Glutamatergic neuron (in vitro differentiated cells): ENCODE data around the gene PTPN3. TPM values are rescaled to one million over a fixed set of nuclear protein-coding genes. Genes with fewer than 3 reads are reported as not detected.
"Not testable (repeated sequence)": the region's sequence is repeated elsewhere in the genome, so short reads cannot be mapped to it uniquely, and the experiment has no call there.

Experiments
- DNase-seq: peaks from one replicate; pipeline ENCODE4 v3.0.0; 2022
- H3K27ac Mint-ChIP-seq: one replicate; pipeline ENCODE4 v1.8.0; 2020; ENCODE audit warnings: mild to moderate bottlenecking, mixed read lengths, inconsistent platforms; ENCODE audit not compliant: unreplicated experiment
- H3K27me3 Mint-ChIP-seq: one replicate; pipeline ENCODE4 v1.8.0; 2020; ENCODE audit warnings: mild to moderate bottlenecking, moderate library complexity, mixed read lengths, inconsistent platforms; ENCODE audit not compliant: unreplicated experiment
- H3K36me3 Mint-ChIP-seq: one replicate; pipeline ENCODE4 v1.8.0; 2020; ENCODE audit warnings: mild to moderate bottlenecking, mixed read lengths, inconsistent platforms; ENCODE audit not compliant: unreplicated experiment
- H3K4me1 Mint-ChIP-seq: one replicate; pipeline ENCODE4 v1.8.0; 2020; ENCODE audit warnings: mild to moderate bottlenecking, low read depth, mixed read lengths, inconsistent platforms; ENCODE audit not compliant: unreplicated experiment
- H3K4me3 Mint-ChIP-seq: one replicate; pipeline ENCODE4 v1.8.0; 2020; ENCODE audit warnings: mild to moderate bottlenecking, mixed read lengths, inconsistent platforms; ENCODE audit not compliant: unreplicated experiment
- H3K9me3 Mint-ChIP-seq: one replicate; pipeline ENCODE4 v1.8.0; 2020; ENCODE audit warnings: mild to moderate bottlenecking, moderate library complexity, mixed read lengths, inconsistent platforms; ENCODE audit not compliant: unreplicated experiment
- total RNA-seq: library from RNA; stranded (reverse); fragmentation: NEBNext Ultra II Directional; extraction: Animal tissue kit (Norgen Biotek cat#: 25700); gene quantifications from one replicate; pipeline ENCODE4 v1.2.1, GENCODE V29; 2021; ENCODE audit not compliant: unreplicated experiment
- TF ChIP-seq, protein P1 (sequence below): fragments of 200-600 bp; sonication (generic); IDR thresholded peaks from one replicate; pipeline ENCODE4 v1.5.0; 2021; ENCODE audit not compliant: partially characterized antibody, unreplicated experiment

PTPN3 gene
- total RNA-seq, 1 donor from 2014 or later, result 1.6 TPM

DNA sequence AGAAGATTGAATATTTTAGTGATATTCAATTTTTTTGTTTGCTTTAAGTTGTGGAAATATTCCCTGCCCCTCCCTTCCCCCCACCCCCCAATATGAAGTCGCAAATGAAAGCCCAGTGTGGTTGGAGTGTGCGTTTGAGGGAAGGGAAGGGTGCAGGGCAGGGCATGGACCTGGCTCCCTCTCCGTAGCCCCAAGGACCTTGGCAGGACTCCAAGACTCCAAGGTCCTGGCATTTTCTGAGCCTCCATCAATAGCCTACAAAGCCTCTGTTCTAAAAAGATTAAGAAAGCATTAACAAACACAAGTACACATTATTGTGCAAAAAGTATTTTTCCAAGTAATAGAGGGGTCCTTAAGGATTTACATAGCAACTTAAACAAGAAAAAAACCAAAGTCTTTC is 38.8 kb upstream of the PTPN3 start:
- TF ChIP-seq, protein P1, sequence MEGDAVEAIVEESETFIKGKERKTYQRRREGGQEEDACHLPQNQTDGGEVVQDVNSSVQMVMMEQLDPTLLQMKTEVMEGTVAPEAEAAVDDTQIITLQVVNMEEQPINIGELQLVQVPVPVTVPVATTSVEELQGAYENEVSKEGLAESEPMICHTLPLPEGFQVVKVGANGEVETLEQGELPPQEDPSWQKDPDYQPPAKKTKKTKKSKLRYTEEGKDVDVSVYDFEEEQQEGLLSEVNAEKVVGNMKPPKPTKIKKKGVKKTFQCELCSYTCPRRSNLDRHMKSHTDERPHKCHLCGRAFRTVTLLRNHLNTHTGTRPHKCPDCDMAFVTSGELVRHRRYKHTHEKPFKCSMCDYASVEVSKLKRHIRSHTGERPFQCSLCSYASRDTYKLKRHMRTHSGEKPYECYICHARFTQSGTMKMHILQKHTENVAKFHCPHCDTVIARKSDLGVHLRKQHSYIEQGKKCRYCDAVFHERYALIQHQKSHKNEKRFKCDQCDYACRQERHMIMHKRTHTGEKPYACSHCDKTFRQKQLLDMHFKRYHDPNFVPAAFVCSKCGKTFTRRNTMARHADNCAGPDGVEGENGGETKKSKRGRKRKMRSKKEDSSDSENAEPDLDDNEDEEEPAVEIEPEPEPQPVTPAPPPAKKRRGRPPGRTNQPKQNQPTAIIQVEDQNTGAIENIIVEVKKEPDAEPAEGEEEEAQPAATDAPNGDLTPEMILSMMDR, result no peak
- no peaks in the 10 kb centered on the region for H3K4me1 Mint-ChIP-seq
- peaks cover 8% of the 10 kb centered on the region for H3K36me3 Mint-ChIP-seq
- no peak for DNase-seq
- H3K9me3 Mint-ChIP-seq, result no peaks in the 10 kb centered on the region
- H3K27me3 Mint-ChIP-seq, result no peaks in the 10 kb centered on the region
- H3K27ac Mint-ChIP-seq, result no peak overlapping the region
- no peak overlapping the region for H3K4me3 Mint-ChIP-seq

DNA sequence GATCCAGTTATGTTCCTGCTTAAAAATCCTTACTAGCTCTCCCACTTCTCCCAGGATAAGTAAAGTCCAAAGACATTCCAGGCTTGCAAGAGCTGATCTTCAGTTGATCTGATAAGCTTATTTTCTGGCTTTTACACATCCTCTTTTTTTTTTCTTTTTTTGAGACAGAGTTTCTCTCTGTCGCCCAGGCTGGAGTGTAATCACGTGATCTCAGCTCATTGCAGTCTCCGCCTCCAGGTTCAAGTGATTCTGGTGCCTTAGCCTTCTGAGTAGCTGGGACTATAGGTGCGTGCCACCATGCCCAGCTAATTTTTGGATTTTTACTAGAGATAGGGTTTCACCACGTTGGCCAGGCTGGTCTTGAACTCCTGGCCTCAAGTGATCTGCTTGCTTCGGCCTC is 37.3 kb upstream of the PTPN3 start:
- no peaks in the 10 kb centered on the region for H3K4me1 Mint-ChIP-seq
- H3K4me3 Mint-ChIP-seq, result no peak overlapping the region
- H3K27ac Mint-ChIP-seq, result no peak overlapping the region
- TF ChIP-seq, protein P1, result no peak
- no peaks in the 10 kb centered on the region for H3K9me3 Mint-ChIP-seq
- H3K27me3 Mint-ChIP-seq, result no peaks in the 10 kb centered on the region
- peaks cover 8% of the 10 kb centered on the region for H3K36me3 Mint-ChIP-seq
- no peak for DNase-seq

DNA sequence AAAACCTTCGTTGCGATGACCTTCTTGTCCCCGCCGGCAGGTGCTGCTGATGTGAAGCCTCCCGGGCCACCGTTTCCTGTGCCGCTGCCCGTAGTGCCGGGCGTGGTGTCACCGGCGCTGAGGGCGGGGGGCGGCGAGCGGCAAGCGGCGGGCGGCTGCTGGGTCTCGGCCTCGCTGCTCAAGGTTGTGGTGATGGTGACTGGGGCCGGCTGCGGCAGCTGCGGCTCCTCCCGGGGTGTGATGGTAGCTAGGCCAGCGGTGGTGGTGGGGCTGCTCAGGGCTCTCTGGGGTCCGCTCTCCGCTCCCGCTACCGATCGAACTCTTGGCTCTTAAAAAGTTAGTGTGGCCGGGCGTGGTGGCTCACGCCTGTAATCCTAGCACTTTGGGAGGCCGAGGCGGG is 36.0 kb upstream of the PTPN3 start:
- no peaks in the 10 kb centered on the region for H3K4me1 Mint-ChIP-seq
- H3K27me3 Mint-ChIP-seq, result no peaks in the 10 kb centered on the region
- H3K9me3 Mint-ChIP-seq, result no peaks in the 10 kb centered on the region
- peaks cover 8% of the 10 kb centered on the region for H3K36me3 Mint-ChIP-seq
- no peak for DNase-seq
- no peak overlapping the region for H3K4me3 Mint-ChIP-seq
- TF ChIP-seq, protein P1, result no peak
- no peak overlapping the region for H3K27ac Mint-ChIP-seq

DNA sequence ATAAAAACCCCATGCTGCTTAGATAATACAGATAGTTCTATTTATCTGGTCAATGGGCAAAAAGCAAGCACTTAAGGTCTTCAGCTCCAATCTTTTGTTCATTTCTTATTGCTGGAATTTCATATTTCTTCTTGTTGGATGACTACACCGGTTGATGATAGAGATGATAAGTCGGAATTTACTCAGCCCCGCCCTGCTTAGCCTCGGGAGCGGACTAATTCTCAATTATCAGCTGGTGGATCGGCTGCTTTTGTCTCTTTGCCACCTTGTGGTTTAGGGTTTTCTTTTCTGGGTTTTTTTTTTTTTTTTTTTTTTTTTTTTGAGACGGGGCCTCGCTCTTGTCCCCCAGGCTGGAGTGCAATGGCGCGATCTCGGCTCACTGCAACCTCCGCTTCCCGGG is 34.5 kb upstream of the PTPN3 start:
- not testable (repeated sequence) for H3K27ac Mint-ChIP-seq, H3K4me3 Mint-ChIP-seq

DNA sequence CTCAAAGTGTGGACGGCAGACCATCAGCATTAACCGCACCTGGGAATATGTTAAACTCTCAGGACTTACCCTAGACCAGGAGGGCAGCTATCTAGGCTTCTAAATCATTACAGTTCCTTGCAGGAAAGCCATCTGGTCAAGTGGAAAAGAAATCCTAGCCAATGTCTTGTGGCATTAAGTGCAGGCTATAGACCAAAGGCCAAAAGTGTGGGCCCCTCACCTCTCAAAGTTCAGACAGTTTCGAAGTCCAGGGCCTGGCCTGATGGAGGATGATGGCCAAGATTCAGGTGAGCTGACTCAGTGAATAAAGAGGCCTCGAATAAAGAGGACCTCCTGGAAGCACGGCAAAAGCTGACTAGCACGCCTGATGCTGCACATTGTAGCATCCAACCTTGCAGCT is 24.0 kb upstream of the PTPN3 start:
- TF ChIP-seq, protein P1, result no peak
- Mint-ChIP-seq H3K27ac (no peak overlapping the region), H3K4me3 (no peak overlapping the region), H3K36me3 (no peaks in the 10 kb centered on the region), H3K4me1 (no peaks in the 10 kb centered on the region), H3K9me3 (peaks cover 5% of the 10 kb centered on the region), H3K27me3 (peaks cover 2% of the 10 kb centered on the region)
- DNase-seq, result no peak

More for the DNA sequence above, 34.5 kb upstream of the PTPN3 start:
- not testable (repeated sequence) for H3K36me3 Mint-ChIP-seq, H3K27me3 Mint-ChIP-seq, DNase-seq, H3K9me3 Mint-ChIP-seq, H3K4me1 Mint-ChIP-seq

DNA sequence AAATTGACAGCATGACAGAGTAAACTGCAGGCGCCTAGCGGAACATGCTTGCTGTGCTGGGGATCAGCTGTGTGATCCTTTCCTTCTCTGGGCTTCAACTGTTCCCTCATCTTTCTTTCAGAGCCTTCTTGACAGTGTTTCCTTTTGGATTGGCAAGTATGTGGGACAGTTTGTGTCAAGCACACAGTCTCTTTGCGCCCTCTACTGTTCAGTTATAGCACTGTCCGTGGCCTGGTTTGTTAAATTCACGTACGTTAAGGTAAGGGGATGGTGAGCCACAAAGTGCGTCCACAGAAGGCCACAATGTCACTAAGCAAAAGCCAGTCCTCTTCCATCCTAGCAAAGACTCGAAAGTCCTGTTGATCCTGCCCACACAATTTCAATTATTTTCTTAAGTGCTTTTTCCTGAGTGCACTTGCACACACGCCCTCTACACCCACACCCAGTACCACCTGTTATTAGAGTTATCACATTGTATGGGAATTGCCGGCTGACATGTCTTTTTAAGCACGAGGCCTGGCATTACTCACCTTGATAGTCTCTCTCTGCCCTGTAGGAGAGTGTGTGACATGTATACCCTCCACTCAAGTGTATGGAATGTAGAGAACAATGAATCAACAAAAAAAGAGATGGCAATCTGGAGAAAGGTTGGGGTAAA is 22.5 kb upstream of the PTPN3 start:
- no peak overlapping the region for H3K27ac Mint-ChIP-seq
- H3K4me3 Mint-ChIP-seq, result no peak overlapping the region
- TF ChIP-seq, protein P1, result peak; percentile 84
- peaks cover 3% of the 10 kb centered on the region for H3K4me1 Mint-ChIP-seq
- peak; percentile 75 for DNase-seq
- H3K9me3 Mint-ChIP-seq, result peaks cover 5% of the 10 kb centered on the region
- H3K27me3 Mint-ChIP-seq, result peaks cover 2% of the 10 kb centered on the region
- H3K36me3 Mint-ChIP-seq, result no peaks in the 10 kb centered on the region
